ENCODE data around the gene SEC14L5. TPM values are rescaled to one million over a fixed set of nuclear protein-coding genes. Genes with fewer than 3 reads are reported as not detected.

Gene SEC14L5
- total and polyA plus RNA-seq, 2 of the 4 experiments (the other 2 are of a cell fraction), result 0.07 TPM; not detected in 1

GRCh38 chr16:4945560-4946502 is 12.3 kb upstream of the SEC14L5 start:
- H3K4me1 ChIP-seq (ENCODE audit: control insufficient read depth, insufficient read depth, low read length), result peaks cover 29% of the 10 kb centered on the region
- H3K4me3 ChIP-seq (ENCODE audit: insufficient read depth, low read depth, low read length), result no peak overlapping the region
- DNase-seq (no peak), ATAC-seq (ENCODE audit: low read depth) (no peak)
- H2AFZ ChIP-seq (replicated peaks; ENCODE audit: low read length, poor library complexity), result peak overlapping the region; percentile 60
- H4K8ac ChIP-seq (ENCODE audit: low read depth in 2 of 2, low read length in 2 of 2), result peak overlapping the region; percentile 6 to 16; a peak in 1 of 4 replicates
- no peak overlapping the region for H3K9ac ChIP-seq (ENCODE audit: low read depth, low read length)
- intact Hi-C loops (cut with micrococcal nuclease) (loop anchor here (2.0 kb wide), 2 partner anchors 53 to 177 kb away; no protein-coding TSS in a partner anchor), dilution Hi-C loops (cut with HindIII; ENCODE audit: low sequenced_read_pairs, unreplicated experiment) (no loop called here), in situ Hi-C loops (cut with MboI; ENCODE audit: low sequenced_read_pairs) (loop anchor here (10.0 kb wide), 1 partner anchor 61 kb away; no protein-coding TSS in a partner anchor)
- peaks cover 22% of the 10 kb centered on the region; the same call in 1 of the 2 replicates for H3K9me1 ChIP-seq (ENCODE audit: insufficient read depth, low read length)
- no peak overlapping the region for H3K23ac ChIP-seq (ENCODE audit: low read depth, low read length)
- ChIA-PET POLR2A (ENCODE audit: unreplicated experiment) (no interaction called here), CTCF (no interaction called here)
- H3K4me2 ChIP-seq (ENCODE audit: low read depth, low read length), result no peak overlapping the region
- 0 out of 2 replicates have a peak, but pooled peaks cover 3% of the 10 kb centered on the region for H4K20me1 ChIP-seq (ENCODE audit: insufficient read depth, low read length)
- no peak overlapping the region for H4K5ac ChIP-seq (ENCODE audit: low read depth, low read length)
- peak overlapping the region; percentile 89 for H2AK9ac ChIP-seq (replicated peaks; ENCODE audit: low read depth, low read length, poor library complexity)
- peak overlapping the region; percentile 53 for H2BK5ac ChIP-seq (ENCODE audit: low read depth, low read length, poor library complexity, severe bottlenecking)
- TF ChIP-seq MAZ (IDR thresholded peaks at IDR 0.05; ENCODE audit: borderline replicate concordance, low read depth, low read length) (no peak), RCOR1 (IDR thresholded peaks at IDR 0.05; ENCODE audit: insufficient replicate concordance, low read length) (no peak), CEBPB (IDR thresholded peaks at IDR 0.05; ENCODE audit: low read depth, low read length) (no peak), CHD1 (IDR thresholded peaks at IDR 0.05; ENCODE audit: low read depth, low read length) (no peak), MXI1 (IDR thresholded peaks at IDR 0.05; ENCODE audit: borderline replicate concordance, low read depth, low read length) (no peak)
- H3K4ac ChIP-seq (ENCODE audit: low read depth, low read length), result peak overlapping the region; percentile 74
- no TSS peak for BruUV-seq (replicated peaks)
- WGBS, 2 experiments (ENCODE audit: extremely low coverage in 2 of 2, insufficient read length in 1 of 2), result 63% methylated on average over 2 of the region's 11 CpGs; no CpG with 5 or more reads in 1 of the 2 experiments
- peak overlapping the region; percentile 93 for H2BK20ac ChIP-seq (ENCODE audit: low read depth, low read length)
- H2AK5ac ChIP-seq (ENCODE audit: low read depth, low read length), result peak overlapping the region; percentile 87
- H3K79me1 ChIP-seq (ENCODE audit: low read depth in 1 of 2, low read length in 2 of 2), result no peaks in the 10 kb centered on the region
- peak overlapping the region; percentile 88 for H2BK120ac ChIP-seq (ENCODE audit: low read depth, low read length)
- peak overlapping the region; percentile 76 for H4K91ac ChIP-seq (ENCODE audit: insufficient read depth, low read depth, low read length)
- H3K27ac ChIP-seq (ENCODE audit: insufficient read depth, low read length), result peak overlapping the region; percentile 2
- no peak overlapping the region for H3K56ac ChIP-seq (ENCODE audit: extremely low read depth, insufficient read depth, low read length)
- H3K9me3 ChIP-seq (ENCODE audit: control insufficient read depth, insufficient read depth, low read length), result no peaks in the 10 kb centered on the region
- no peak overlapping the region for H3K14ac ChIP-seq (replicated peaks; ENCODE audit: low read depth, low read length)
- H3K27me3 ChIP-seq (ENCODE audit: control insufficient read depth, insufficient read depth, low read length), result no peaks in the 10 kb centered on the region
- H3K36me3 ChIP-seq (ENCODE audit: control insufficient read depth, insufficient read depth, low read length), result no peaks in the 10 kb centered on the region
- H2BK15ac ChIP-seq (ENCODE audit: low read depth, low read length), result peak overlapping the region; percentile 59
- no peak overlapping the region for H3K18ac ChIP-seq (ENCODE audit: low read depth, low read length)
